H1 (cell line): ENCODE measurements around the gene SMAP2. TPM values are rescaled to one million over a fixed set of nuclear protein-coding genes. Genes with fewer than 3 reads are reported as not detected.
"Not testable (repeated sequence)": the region's sequence is repeated elsewhere in the genome, so short reads cannot be mapped to it uniquely, and the experiment has no call there.

ENCODE experiments used
- CTCF ChIA-PET: fragments of 300-600 bp; sonication (Branson Sonifier 250); formaldehyde crosslinking; loops from one replicate; lab custom pipeline; 2021; ENCODE audit not compliant: partially characterized antibody; lab: Charles Lee
- POLR2A ChIA-PET: fragments of 300-600 bp; sonication (Branson Sonifier 250); formaldehyde crosslinking; loops from one replicate; lab custom pipeline; 2021; ENCODE audit warnings: inconsistent platforms; ENCODE audit not compliant: partially characterized antibody; lab: Charles Lee
- DNase-seq, 2 experiments: peaks; one replicate each; pipeline versions ENCODE4 v3.0.0 to v3.0.0-alpha.2; 2010 to 2022; ENCODE audit warnings: low spot score in 2 of 2, low read depth in 1 of 2, mixed read lengths in 1 of 2
- FAIRE-seq: peaks from 2 replicates; lab custom pipeline; 2011; peaks lifted over from hg19 to GRCh38; lab: Jason Lieb, UNC
- H2AFZ ChIP-seq: 2 replicates; pipeline ENCODE4 v1.8.1; 2012; ENCODE audit warnings: low read length, inconsistent platforms
- H2AK5ac ChIP-seq: 2 replicates; pipeline ENCODE4 v1.6.1; 2013; ENCODE audit warnings: low read depth, low read length
- H2BK120ac ChIP-seq: replicated peaks from 2 replicates; pipeline ENCODE3; 2013; ENCODE audit warnings: low read depth, low read length, inconsistent platforms
- H2BK12ac ChIP-seq: 2 replicates; pipeline ENCODE4 v1.6.1; 2013; ENCODE audit warnings: low read depth, low read length
- H2BK15ac ChIP-seq: 2 replicates; pipeline ENCODE4 v1.6.1; 2013; ENCODE audit warnings: low read length
- H2BK20ac ChIP-seq: 2 replicates; pipeline ENCODE4 v1.6.1; 2013; ENCODE audit warnings: low read length
- H2BK5ac ChIP-seq: 2 replicates; pipeline ENCODE4 v1.6.1; 2013; ENCODE audit warnings: low read depth, low read length
- H3K14ac ChIP-seq: 2 replicates; pipeline ENCODE4 v1.6.1; 2013; ENCODE audit warnings: inconsistent platforms; ENCODE audit not compliant: insufficient read length
- H3K18ac ChIP-seq: 2 replicates; pipeline ENCODE4 v1.6.1; 2013; ENCODE audit warnings: low read length; ENCODE audit errors: extremely low read depth
- H3K23ac ChIP-seq: 2 replicates; pipeline ENCODE4 v1.6.1; 2013; ENCODE audit warnings: inconsistent platforms; ENCODE audit not compliant: insufficient read length
- H3K23me2 ChIP-seq: 2 replicates; pipeline ENCODE4 v1.6.1; 2013; ENCODE audit warnings: low read depth, low read length
- H3K27ac ChIP-seq: 2 replicates; pipeline ENCODE4 v1.6.1; 2011; ENCODE audit warnings: low read depth, low read length, inconsistent platforms
- H3K27me3 ChIP-seq, 4 experiments: replicated peaks in 1 of 4; 1 replicate in 1 of 4; 2 replicates in 3 of 4; pipeline versions ENCODE4 v1.6.1 to v1.8.1; 2011 to 2013; ENCODE audit warnings: low read length in 3 of 4, mild to moderate bottlenecking in 3 of 4, inconsistent platforms in 2 of 4, mixed read lengths in 2 of 4, moderate library complexity in 1 of 4; ENCODE audit not compliant: control insufficient read depth in 3 of 4, insufficient read depth in 3 of 4; ENCODE audit errors: extremely low read depth in 1 of 4
- H3K36me3 ChIP-seq, 4 experiments: 2 replicates each; pipeline versions ENCODE4 v1.6.1 to v1.8.1; 2011 to 2013; ENCODE audit warnings: mild to moderate bottlenecking in 4 of 4, low read length in 3 of 4, moderate library complexity in 2 of 4, control low read depth in 1 of 4, inconsistent platforms in 1 of 4; ENCODE audit not compliant: insufficient read depth in 4 of 4, control insufficient read depth in 2 of 4
- H3K4ac ChIP-seq: replicated peaks from 2 replicates; pipeline ENCODE3; 2013; ENCODE audit warnings: low read length, low read depth, mixed read lengths, inconsistent platforms; ENCODE audit not compliant: insufficient read length
- H3K4me1 ChIP-seq, 4 experiments: replicated peaks in 1 of 4; 1 replicate in 1 of 4; 2 replicates in 3 of 4; pipeline versions ENCODE4 v1.6.1 to v1.8.1; 2011 to 2013; ENCODE audit warnings: low read length in 3 of 4, inconsistent platforms in 2 of 4, mixed read lengths in 1 of 4; ENCODE audit not compliant: insufficient read depth in 4 of 4, control insufficient read depth in 3 of 4
- H3K4me2 ChIP-seq, 2 experiments: 2 replicates each; pipeline versions ENCODE4 v1.6.1 to v1.8.1; 2011 to 2013; ENCODE audit warnings: low read depth in 2 of 2, low read length in 2 of 2, control low read depth in 1 of 2, inconsistent platforms in 1 of 2, mild to moderate bottlenecking in 1 of 2; ENCODE audit not compliant: insufficient read depth in 1 of 2
- H3K4me3 ChIP-seq, 4 experiments: fragments of 200-600, 300-600 bp in 1 of 4; sonication (generic), shearing (Covaris generic), sonication (Bioruptor Twin) in 1 of 4; 2 replicates each; pipeline versions ENCODE4 v1.5.1 to v1.8.1; 2011 to 2016; ENCODE audit warnings: low read length in 4 of 4, low read depth in 3 of 4, control low read depth in 2 of 4, inconsistent platforms in 2 of 4, mild to moderate bottlenecking in 2 of 4, mixed read lengths in 1 of 4, moderate library complexity in 1 of 4; ENCODE audit not compliant: insufficient read depth in 2 of 4; ENCODE audit errors: extremely low read depth in 1 of 4
- H3K56ac ChIP-seq: replicated peaks from 2 replicates; pipeline ENCODE3; 2013; ENCODE audit warnings: low read depth, mild to moderate bottlenecking, mixed read lengths, low read length, inconsistent platforms; ENCODE audit not compliant: insufficient read length
- H3K79me1 ChIP-seq: 2 replicates; pipeline ENCODE4 v1.6.1; 2013; ENCODE audit warnings: low read depth, low read length, control low read depth
- H3K79me2 ChIP-seq, 2 experiments: 2 replicates each; pipeline versions ENCODE4 v1.6.1 to v1.8.1; 2012 to 2013; ENCODE audit warnings: low read length in 2 of 2, mild to moderate bottlenecking in 2 of 2, inconsistent platforms in 1 of 2; ENCODE audit not compliant: insufficient read depth in 2 of 2, control insufficient read depth in 1 of 2
- H3K9ac ChIP-seq, 4 experiments: replicated peaks in 1 of 4; 1 replicate in 1 of 4; 2 replicates in 3 of 4; pipeline versions ENCODE4 v1.6.1 to v1.8.1; 2011 to 2013; ENCODE audit warnings: low read depth in 3 of 4, low read length in 3 of 4, control low read depth in 2 of 4, mild to moderate bottlenecking in 2 of 4, moderate library complexity in 2 of 4, inconsistent platforms in 1 of 4; ENCODE audit errors: extremely low read depth in 1 of 4
- H3K9me3 ChIP-seq, 2 experiments: 2 replicates each; pipeline versions ENCODE4 v1.6.1 to v1.8.1; 2012 to 2013; ENCODE audit warnings: mild to moderate bottlenecking in 2 of 2, moderate library complexity in 2 of 2, control low read depth in 1 of 2, inconsistent platforms in 1 of 2, low read depth in 1 of 2, low read length in 1 of 2, mixed read lengths in 1 of 2; ENCODE audit not compliant: insufficient read depth in 2 of 2
- H4K20me1 ChIP-seq, 2 experiments: replicated peaks in 1 of 2; 2 replicates each; pipeline versions ENCODE3 to v1.8.1; 2011 to 2013; ENCODE audit warnings: inconsistent platforms in 2 of 2, low read length in 2 of 2, mild to moderate bottlenecking in 1 of 2; ENCODE audit not compliant: insufficient read depth in 2 of 2, control insufficient read depth in 1 of 2
- H4K5ac ChIP-seq: 2 replicates; pipeline ENCODE4 v1.6.1; 2013; ENCODE audit warnings: low read length, low read depth, mixed read lengths, inconsistent platforms; ENCODE audit not compliant: insufficient read length
- H4K8ac ChIP-seq: 2 replicates; pipeline ENCODE4 v1.8.0; 2013; ENCODE audit warnings: mild to moderate bottlenecking, moderate library complexity, low read length, inconsistent platforms; ENCODE audit not compliant: insufficient read depth; ENCODE audit errors: extremely low read depth
- H4K91ac ChIP-seq: replicated peaks from 2 replicates; pipeline ENCODE3; 2013; ENCODE audit warnings: low read length, mixed read lengths, inconsistent platforms; ENCODE audit not compliant: insufficient read length
- CEBPB ChIP-seq: IDR thresholded peaks from 2 replicates; pipeline ENCODE4 v1.6.1; 2012; ENCODE audit warnings: low read depth, low read length
- SIN3A ChIP-seq, 2 experiments: IDR thresholded peaks in 1 of 2; conservative IDR thresholded peaks in 1 of 2; 2 replicates each; pipeline ENCODE4 v1.6.1; 2011 to 2012; ENCODE audit warnings: low read length in 2 of 2, improper control_type of control experiment in 1 of 2, low read depth in 1 of 2, mild to moderate bottlenecking in 1 of 2
- WGBS, 2 experiments: shearing (Covaris generic) in 1 of 2; methylation state at CpG; one replicate each; pipeline versions ENCODE4 v1.1.6 to v1.1.7; 2013 to 2015; ENCODE audit warnings: low lambda C conversion rate in 2 of 2, mixed read lengths in 2 of 2, inconsistent platforms in 1 of 2, low coverage in 1 of 2, missing lambda C conversion rate in 1 of 2; ENCODE audit not compliant: insufficient replicate concordance in 2 of 2, insufficient coverage in 1 of 2, insufficient read length in 1 of 2; ENCODE audit errors: extremely low coverage in 1 of 2, missing lambda C conversion rate in 1 of 2; 5-methylcytosine and 5-hydroxymethylcytosine counted together
- polyA plus RNA-seq, 7 experiments: library from polyadenylated mRNA; depleted of rRNA in 3 of 7; stranded (reverse) in 5 of 7; unstranded in 2 of 7; fragments of >200 nt in 5 of 7; fragments of 200-250 nt in 2 of 7; gene quantifications; 1 replicate in 5 of 7; 2 replicates in 1 of 7; 4 replicates in 1 of 7; pipeline versions ENCODE4 v1.2.1 to v1.2.3, GENCODE V29; 2011 to 2013; ENCODE audit warnings: missing spikeins in 2 of 7, mixed read lengths in 2 of 7
- total RNA-seq: library from RNA; stranded (reverse); fragmentation: NEBNext Ultra II Directional; extraction: Animal tissue kit (Norgen Biotek cat#: 25700); gene quantifications from 2 replicates; pipeline ENCODE4 v1.2.1, GENCODE V29; 2021
- TF ChIP-seq, protein P1 (sequence below): IDR thresholded peaks from 2 replicates; pipeline ENCODE4 v1.6.1; 2012; ENCODE audit warnings: low read length, inconsistent platforms

The SMAP2 gene
- total and polyA plus RNA-seq, 2 of the 8 experiments (the other 6 are each of a cell fraction or from before 2014, with no cell fraction given): 4.3 to 5.5 TPM

DNA sequence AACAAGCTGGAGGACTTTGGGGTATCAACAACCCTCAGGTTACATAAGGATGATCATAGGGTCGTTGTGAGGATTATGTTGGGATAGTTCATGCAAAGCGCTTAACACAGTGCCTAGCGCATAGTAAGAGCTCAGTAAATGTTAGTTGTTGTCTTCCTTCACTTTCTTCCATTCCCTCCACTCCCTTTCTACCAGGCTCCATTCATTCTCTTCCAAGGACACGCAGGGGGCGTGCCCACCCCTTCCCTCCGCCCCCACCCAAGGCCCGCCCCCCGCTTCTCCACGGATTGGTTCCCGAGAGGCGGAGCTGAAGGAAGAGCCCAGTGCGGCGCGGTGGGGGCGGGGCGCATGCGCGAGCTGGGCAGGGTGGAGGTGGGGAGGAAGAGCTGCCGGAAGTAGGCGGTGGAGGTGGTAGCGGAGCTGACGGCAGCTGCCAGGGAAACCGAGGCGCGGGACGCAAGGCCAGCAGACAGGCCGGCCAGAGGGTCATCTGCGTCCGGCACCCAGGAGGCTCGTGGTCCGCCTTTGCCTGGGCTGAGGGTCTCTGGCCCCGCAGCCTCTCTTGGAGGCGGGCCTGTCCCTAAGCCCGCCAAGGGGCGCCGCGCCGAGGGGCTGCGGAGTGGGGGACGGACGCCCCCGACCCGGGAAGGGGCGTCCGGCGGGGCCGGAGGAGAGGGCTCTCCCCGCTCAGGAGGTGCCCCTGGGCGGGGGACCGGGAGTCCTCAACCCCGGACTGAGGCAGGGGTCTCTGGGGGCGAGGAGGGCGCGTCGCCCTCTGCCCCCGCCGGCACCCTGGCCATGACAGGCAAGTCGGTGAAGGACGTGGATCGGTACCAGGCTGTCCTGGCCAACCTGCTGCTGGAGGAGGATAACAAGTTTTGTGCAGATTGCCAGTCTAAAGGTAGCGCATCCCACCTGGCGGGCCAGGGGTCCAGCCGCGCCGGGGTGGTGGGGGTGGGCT, at the start of gene SMAP2 (continued):
- TF ChIP-seq SIN3A (conservative IDR thresholded peaks at IDR 0.05 in 1 of 2, IDR thresholded peaks at IDR 0.05 in 1 of 2; ENCODE audit: low read depth in 1 of 2, low read length in 2 of 2) (peak; percentile 66 to 76; a peak in 2 of 4 replicates), CEBPB (no peak)
- TF ChIP-seq, protein P1, sequence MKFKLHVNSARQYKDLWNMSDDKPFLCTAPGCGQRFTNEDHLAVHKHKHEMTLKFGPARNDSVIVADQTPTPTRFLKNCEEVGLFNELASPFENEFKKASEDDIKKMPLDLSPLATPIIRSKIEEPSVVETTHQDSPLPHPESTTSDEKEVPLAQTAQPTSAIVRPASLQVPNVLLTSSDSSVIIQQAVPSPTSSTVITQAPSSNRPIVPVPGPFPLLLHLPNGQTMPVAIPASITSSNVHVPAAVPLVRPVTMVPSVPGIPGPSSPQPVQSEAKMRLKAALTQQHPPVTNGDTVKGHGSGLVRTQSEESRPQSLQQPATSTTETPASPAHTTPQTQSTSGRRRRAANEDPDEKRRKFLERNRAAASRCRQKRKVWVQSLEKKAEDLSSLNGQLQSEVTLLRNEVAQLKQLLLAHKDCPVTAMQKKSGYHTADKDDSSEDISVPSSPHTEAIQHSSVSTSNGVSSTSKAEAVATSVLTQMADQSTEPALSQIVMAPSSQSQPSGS: no peak

DNA sequence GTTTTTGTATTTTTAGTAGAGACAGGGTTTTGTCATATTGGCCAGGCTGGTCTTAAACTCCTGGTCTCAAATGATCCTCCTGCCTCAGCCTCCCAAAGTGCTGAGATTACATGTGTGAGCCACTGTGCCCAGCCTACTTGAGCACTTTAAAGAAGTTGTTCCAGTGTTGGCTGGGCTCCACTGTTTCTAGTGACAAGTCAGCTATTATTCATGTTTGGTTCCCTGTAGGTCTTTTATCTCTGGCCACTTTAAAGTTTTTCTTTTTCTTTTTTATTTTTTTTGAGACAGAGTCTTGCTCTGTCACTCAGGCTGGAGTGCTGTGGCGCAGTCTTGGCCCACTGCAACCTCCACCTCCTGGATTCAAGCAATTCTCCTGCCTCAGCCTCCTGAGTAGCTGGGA, 42.1 kb upstream of the SMAP2 start:
- not testable (repeated sequence) for H2BK20ac ChIP-seq, H3K4me2 ChIP-seq, H2AK5ac ChIP-seq

More for the DNA sequence above, 42.1 kb upstream of the SMAP2 start:
- H4K20me1 ChIP-seq, H3K27me3 ChIP-seq, H2BK12ac ChIP-seq, H3K56ac ChIP-seq, H3K4ac ChIP-seq, H3K79me2 ChIP-seq, H4K8ac ChIP-seq, H2AFZ ChIP-seq, H3K4me1 ChIP-seq, H2BK5ac ChIP-seq, H3K23ac ChIP-seq, H3K14ac ChIP-seq, FAIRE-seq, H3K9ac ChIP-seq, DNase-seq, H2BK15ac ChIP-seq, H3K9me3 ChIP-seq, H3K36me3 ChIP-seq, H4K91ac ChIP-seq, H3K18ac ChIP-seq, H3K4me3 ChIP-seq, H2BK120ac ChIP-seq, H3K27ac ChIP-seq, H3K23me2 ChIP-seq, H3K79me1 ChIP-seq, H4K5ac ChIP-seq, POLR2A ChIA-PET: not testable (repeated sequence)
- CTCF ChIA-PET: interaction anchor here (0.8 to 12.6 kb wide), 2 partner anchors 14 to 73 kb away, joined by 4 to 144 read pairs; partner anchors contain the start of gene COL9A2
- 50% methylated on average over 1 of the region's 1 CpG; no CpG with 5 or more reads in 1 of the 2 experiments for WGBS, 2 experiments
